HG03045 (cell line): ENCODE data around the gene CEP120.

Experiments
- ATAC-seq: cut with Tn5 transposase; IDR thresholded peaks from one replicate; pipeline ENCODE4 v1.9.1; 2021; ENCODE audit warnings: mild to moderate bottlenecking, moderate library complexity; ENCODE audit not compliant: unreplicated experiment

CEP120 gene

GRCh38 chr5:123304777-123305316 lies 118.4 kb downstream of the CEP120 start:
- ATAC-seq = no peak

- no peak for ATAC-seq
Measured at GRCh38 chr5:123303802-123304201, 119.4 kb downstream of the CEP120 start.

GRCh38 chr5:123300266-123300665 lies 122.9 kb downstream of the CEP120 start:
- ATAC-seq = no peak

GRCh38 chr5:123299136-123299535 lies 124.1 kb downstream of the CEP120 start:
- ATAC-seq = no peak

- ATAC-seq = no peak
Measured at GRCh38 chr5:123298335-123299030, 124.7 kb downstream of the CEP120 start.

- ATAC-seq = no peak
Measured at GRCh38 chr5:123297866-123298265, 125.3 kb downstream of the CEP120 start.

- ATAC-seq = no peak
Measured at GRCh38 chr5:123297198-123297831, 125.9 kb downstream of the CEP120 start.
